Measurements from ENCODE around the gene TSPAN14.

Gene TSPAN14

GRCh38 chr10:80457554-80458262, 3.6 kb downstream of the TSPAN14 start:
- no peak for DNase-seq

GRCh38 chr10:80458263-80458625, 4.1 kb downstream of the TSPAN14 start:
- no peak for DNase-seq

- no peak for DNase-seq
Measured at GRCh38 chr10:80458638-80459037, 4.5 kb downstream of the TSPAN14 start.

- peak; percentile 77 for DNase-seq
Measured at GRCh38 chr10:80459047-80459865, 5.1 kb downstream of the TSPAN14 start.

- DNase-seq = no peak
Measured at GRCh38 chr10:80460399-80461207, 6.5 kb downstream of the TSPAN14 start.

- DNase-seq = no peak
Measured at GRCh38 chr10:80461208-80462183, 7.4 kb downstream of the TSPAN14 start.

GRCh38 chr10:80462299-80462980, 8.3 kb downstream of the TSPAN14 start:
- DNase-seq = no peak

- no peak for DNase-seq
Measured at GRCh38 chr10:80462981-80463741, 9.1 kb downstream of the TSPAN14 start.

- no peak for DNase-seq
Measured at GRCh38 chr10:80463868-80464267, 9.8 kb downstream of the TSPAN14 start.

- DNase-seq = peak; percentile 35
Measured at GRCh38 chr10:80464557-80465450, 10.7 kb downstream of the TSPAN14 start.

- DNase-seq = peak; percentile 27
Measured at GRCh38 chr10:80465451-80465835, 11.3 kb downstream of the TSPAN14 start.

- DNase-seq = peak; percentile 58
Measured at GRCh38 chr10:80465839-80466590, 11.9 kb downstream of the TSPAN14 start.

- no peak for DNase-seq
Measured at GRCh38 chr10:80466724-80467326, 12.7 kb downstream of the TSPAN14 start.

- DNase-seq = peak; percentile 77
Measured at GRCh38 chr10:80468002-80468401, 13.9 kb downstream of the TSPAN14 start.

- peak; percentile 35 for DNase-seq
Measured at GRCh38 chr10:80468806-80469421, 14.8 kb downstream of the TSPAN14 start.

- DNase-seq = no peak
Measured at GRCh38 chr10:80470266-80470665, 16.2 kb downstream of the TSPAN14 start.

- peak; percentile 53 for DNase-seq
Measured at GRCh38 chr10:80471001-80471400, 16.9 kb downstream of the TSPAN14 start.

GRCh38 chr10:80471715-80472233, 17.7 kb downstream of the TSPAN14 start:
- DNase-seq = peak; percentile 71
